Measurements from ENCODE around the gene TENM4.
A peak's percentile ranks its signal among the peaks of the same experiment; 100 is the strongest.

The TENM4 gene

GRCh38 chr11:78744949-78745348 lies 695.9 kb downstream of the TENM4 start (continued):
- TF ChIP-seq, protein P1, sequence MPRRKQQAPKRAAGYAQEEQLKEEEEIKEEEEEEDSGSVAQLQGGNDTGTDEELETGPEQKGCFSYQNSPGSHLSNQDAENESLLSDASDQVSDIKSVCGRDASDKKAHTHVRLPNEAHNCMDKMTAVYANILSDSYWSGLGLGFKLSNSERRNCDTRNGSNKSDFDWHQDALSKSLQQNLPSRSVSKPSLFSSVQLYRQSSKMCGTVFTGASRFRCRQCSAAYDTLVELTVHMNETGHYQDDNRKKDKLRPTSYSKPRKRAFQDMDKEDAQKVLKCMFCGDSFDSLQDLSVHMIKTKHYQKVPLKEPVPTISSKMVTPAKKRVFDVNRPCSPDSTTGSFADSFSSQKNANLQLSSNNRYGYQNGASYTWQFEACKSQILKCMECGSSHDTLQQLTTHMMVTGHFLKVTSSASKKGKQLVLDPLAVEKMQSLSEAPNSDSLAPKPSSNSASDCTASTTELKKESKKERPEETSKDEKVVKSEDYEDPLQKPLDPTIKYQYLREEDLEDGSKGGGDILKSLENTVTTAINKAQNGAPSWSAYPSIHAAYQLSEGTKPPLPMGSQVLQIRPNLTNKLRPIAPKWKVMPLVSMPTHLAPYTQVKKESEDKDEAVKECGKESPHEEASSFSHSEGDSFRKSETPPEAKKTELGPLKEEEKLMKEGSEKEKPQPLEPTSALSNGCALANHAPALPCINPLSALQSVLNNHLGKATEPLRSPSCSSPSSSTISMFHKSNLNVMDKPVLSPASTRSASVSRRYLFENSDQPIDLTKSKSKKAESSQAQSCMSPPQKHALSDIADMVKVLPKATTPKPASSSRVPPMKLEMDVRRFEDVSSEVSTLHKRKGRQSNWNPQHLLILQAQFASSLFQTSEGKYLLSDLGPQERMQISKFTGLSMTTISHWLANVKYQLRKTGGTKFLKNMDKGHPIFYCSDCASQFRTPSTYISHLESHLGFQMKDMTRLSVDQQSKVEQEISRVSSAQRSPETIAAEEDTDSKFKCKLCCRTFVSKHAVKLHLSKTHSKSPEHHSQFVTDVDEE (CRISPR knock-in tag; IDR thresholded peaks at IDR 0.05) = no peak

DNA sequence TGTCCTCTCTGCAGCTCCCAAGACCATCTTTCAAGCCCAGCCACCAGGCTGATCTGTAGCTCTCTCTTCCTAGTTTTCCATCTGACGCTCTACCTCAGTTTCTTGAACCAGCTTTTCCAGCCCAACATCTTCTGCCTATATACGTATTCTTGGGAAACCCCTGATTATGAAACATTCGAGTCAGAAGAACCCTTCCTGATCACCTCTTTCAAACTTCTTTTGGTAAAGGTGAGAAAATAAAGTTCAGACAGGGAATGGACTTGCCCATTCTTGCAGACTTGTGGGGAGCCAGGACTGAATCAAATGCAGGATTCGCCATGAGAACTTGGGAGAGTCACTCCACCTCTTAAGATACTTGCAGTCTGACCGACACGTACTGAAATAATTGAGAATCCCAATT lies 696.6 kb downstream of the TENM4 start:
- TF ChIP-seq PPARA (CRISPR knock-in tag; IDR thresholded peaks at IDR 0.05; ENCODE audit: borderline replicate concordance) = no peak
- TF ChIP-seq CSRNP3 (CRISPR knock-in tag; IDR thresholded peaks at IDR 0.05) = no peak
- TF ChIP-seq, protein P2, sequence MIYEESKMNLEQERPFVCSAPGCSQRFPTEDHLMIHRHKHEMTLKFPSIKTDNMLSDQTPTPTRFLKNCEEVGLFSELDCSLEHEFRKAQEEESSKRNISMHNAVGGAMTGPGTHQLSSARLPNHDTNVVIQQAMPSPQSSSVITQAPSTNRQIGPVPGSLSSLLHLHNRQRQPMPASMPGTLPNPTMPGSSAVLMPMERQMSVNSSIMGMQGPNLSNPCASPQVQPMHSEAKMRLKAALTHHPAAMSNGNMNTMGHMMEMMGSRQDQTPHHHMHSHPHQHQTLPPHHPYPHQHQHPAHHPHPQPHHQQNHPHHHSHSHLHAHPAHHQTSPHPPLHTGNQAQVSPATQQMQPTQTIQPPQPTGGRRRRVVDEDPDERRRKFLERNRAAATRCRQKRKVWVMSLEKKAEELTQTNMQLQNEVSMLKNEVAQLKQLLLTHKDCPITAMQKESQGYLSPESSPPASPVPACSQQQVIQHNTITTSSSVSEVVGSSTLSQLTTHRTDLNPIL (CRISPR knock-in tag; IDR thresholded peaks at IDR 0.05; ENCODE audit: low read depth) = no peak
- TF ChIP-seq ZNF8 (CRISPR knock-in tag; IDR thresholded peaks at IDR 0.05) = no peak
- TF ChIP-seq SNAI2 (CRISPR knock-in tag; IDR thresholded peaks at IDR 0.05) = no peak
- ATAC-seq = no peak

- TF ChIP-seq TCF4 (CRISPR knock-in tag; IDR thresholded peaks at IDR 0.05; ENCODE audit: borderline replicate concordance) (no peak), ZFP3 (CRISPR knock-in tag; IDR thresholded peaks at IDR 0.05) (no peak), RARB (CRISPR knock-in tag; IDR thresholded peaks at IDR 0.05) (no peak), CSRNP3 (CRISPR knock-in tag; IDR thresholded peaks at IDR 0.05) (no peak), POU6F1 (CRISPR knock-in tag; IDR thresholded peaks at IDR 0.05; ENCODE audit: borderline replicate concordance, low read depth) (no peak), OSR1 (CRISPR knock-in tag; IDR thresholded peaks at IDR 0.05) (no peak), PPARA (CRISPR knock-in tag; IDR thresholded peaks at IDR 0.05; ENCODE audit: borderline replicate concordance) (no peak), CSDC2 (CRISPR knock-in tag; IDR thresholded peaks at IDR 0.05) (no peak)
- TF ChIP-seq, protein P2 (CRISPR knock-in tag; IDR thresholded peaks at IDR 0.05; ENCODE audit: low read depth) = no peak
- TF ChIP-seq, protein P1 (CRISPR knock-in tag; IDR thresholded peaks at IDR 0.05) = no peak
Observed at GRCh38 chr11:78742430-78742829, 698.4 kb downstream of the TENM4 start.

DNA sequence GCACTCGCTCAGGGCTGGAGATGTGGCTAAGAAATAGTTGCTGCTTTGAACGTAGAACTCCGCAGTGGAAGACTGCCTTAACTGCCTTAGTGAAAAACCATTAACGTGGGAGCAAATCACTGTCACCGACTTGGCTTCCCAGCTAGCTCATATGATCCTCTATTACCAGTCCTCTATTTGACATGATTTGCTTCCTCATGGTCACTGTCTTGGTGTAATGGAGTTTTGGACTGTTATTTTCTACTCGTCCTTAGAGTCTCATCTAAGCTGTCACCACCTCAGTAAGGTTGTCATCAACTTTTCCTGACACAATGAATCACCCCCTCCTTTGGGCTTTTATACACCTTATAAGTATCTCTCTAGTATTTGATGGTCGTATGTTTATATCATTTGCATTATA lies 699.1 kb downstream of the TENM4 start:
- no peak for ATAC-seq
- TF ChIP-seq BACH2 (CRISPR knock-in tag; IDR thresholded peaks at IDR 0.05; ENCODE audit: borderline replicate concordance) (no peak), CSRNP3 (CRISPR knock-in tag; IDR thresholded peaks at IDR 0.05) (no peak), ARNTL (CRISPR knock-in tag; IDR thresholded peaks at IDR 0.05; ENCODE audit: borderline replicate concordance, low read depth) (no peak), CSDC2 (CRISPR knock-in tag; IDR thresholded peaks at IDR 0.05) (no peak), ISL1 (CRISPR knock-in tag; IDR thresholded peaks at IDR 0.05) (no peak), PATZ1 (CRISPR knock-in tag; IDR thresholded peaks at IDR 0.05; ENCODE audit: borderline replicate concordance) (no peak)

More at GRCh38 chr11:78742430-78742829, 698.4 kb downstream of the TENM4 start:
- ATAC-seq = peak; percentile 30
